ENCODE results near the gene THRA. TPM values are rescaled to one million over a fixed set of nuclear protein-coding genes. Genes with fewer than 3 reads are reported as not detected.
A peak's percentile ranks its signal among the peaks of the same experiment; 100 is the strongest.

THRA gene
- total RNA-seq, 1 experiment from 2014 or later, result 11.4 TPM

GRCh38 chr17:40068584-40068916 lies 5.8 kb downstream of the THRA start:
- intact Hi-C loops (cut with micrococcal nuclease; ENCODE audit: unreplicated experiment), result no loop called here
- H3K4me1 ChIP-seq (replicated peaks; ENCODE audit: insufficient read depth), result peaks cover 40% of the 10 kb centered on the region

GRCh38 chr17:40068917-40069750 lies 6.4 kb downstream of the THRA start:
- no peaks in the 10 kb centered on the region for H3K27me3 ChIP-seq (ENCODE audit: insufficient read depth, low read depth)
- no peak overlapping the region for H3K4me2 ChIP-seq
- peaks cover 10% of the 10 kb centered on the region; the same call in 1 of the 2 replicates for H3F3A ChIP-seq (ENCODE audit: insufficient read depth, low read depth)
- no peaks in the 10 kb centered on the region for H3K9me3 ChIP-seq (ENCODE audit: insufficient read depth, low read depth)
- TF ChIP-seq EZH2 (IDR thresholded peaks at IDR 0.05; ENCODE audit: low read depth), result no peak
- no peaks in the 10 kb centered on the region for H3K9me2 ChIP-seq (ENCODE audit: insufficient read depth)
- no peak overlapping the region for H3K27ac ChIP-seq
- H3K4me1 ChIP-seq (replicated peaks; ENCODE audit: insufficient read depth), result peaks cover 34% of the 10 kb centered on the region
- CTCF ChIA-PET, result no interaction called here
- no peak for DNase-seq
- H2AFZ ChIP-seq, result no peak overlapping the region
- H3K79me2 ChIP-seq (ENCODE audit: low read depth), result no peaks in the 10 kb centered on the region
- no peaks in the 10 kb centered on the region; the same call in 1 of the 2 replicates for H4K20me1 ChIP-seq (ENCODE audit: insufficient read depth)
- POLR2A ChIA-PET (ENCODE audit: unreplicated experiment), result no interaction called here
- H3K4me3 ChIP-seq, result no peak overlapping the region
- no peaks in the 10 kb centered on the region for H3K36me3 ChIP-seq (ENCODE audit: low read depth)
- intact Hi-C loops (cut with micrococcal nuclease; ENCODE audit: unreplicated experiment), result no loop called here
- BruUV-seq (replicated peaks), result no TSS peak

More at GRCh38 chr17:40068584-40068916, 5.8 kb downstream of the THRA start:
- no peak for DNase-seq
- POLR2A ChIA-PET (ENCODE audit: unreplicated experiment), result no interaction called here
- Histone ChIP-seq H3K4me3 (no peak overlapping the region), H3F3A (ENCODE audit: insufficient read depth, low read depth) (peaks cover 10% of the 10 kb centered on the region; the same call in 1 of the 2 replicates), H3K4me2 (no peak overlapping the region), H3K9me2 (ENCODE audit: insufficient read depth) (no peaks in the 10 kb centered on the region), H3K27ac (no peak overlapping the region), H3K27me3 (ENCODE audit: insufficient read depth, low read depth) (no peaks in the 10 kb centered on the region), H3K36me3 (ENCODE audit: low read depth) (no peaks in the 10 kb centered on the region), H3K79me2 (ENCODE audit: low read depth) (no peaks in the 10 kb centered on the region), H2AFZ (no peak overlapping the region), H3K9me3 (ENCODE audit: insufficient read depth, low read depth) (no peaks in the 10 kb centered on the region), H4K20me1 (ENCODE audit: insufficient read depth) (no peaks in the 10 kb centered on the region; the same call in 1 of the 2 replicates)
- TF ChIP-seq EZH2 (IDR thresholded peaks at IDR 0.05; ENCODE audit: low read depth), result no peak
- TF ChIP-seq CTCF (conservative IDR thresholded peaks at IDR 0.05), result no peak
- no TSS peak for BruUV-seq (replicated peaks)
- CTCF ChIA-PET, result no interaction called here

- no peak for TF ChIP-seq EZH2 (IDR thresholded peaks at IDR 0.05; ENCODE audit: low read depth)
- peak; percentile 45; the same call in 1 of the 2 replicates for TF ChIP-seq CTCF (conservative IDR thresholded peaks at IDR 0.05)
These were observed 7.3 kb downstream of the THRA start for GRCh38 chr17:40069751-40070708.

More at GRCh38 chr17:40069751-40070708, 7.3 kb downstream of the THRA start:
- Histone ChIP-seq H4K20me1 (ENCODE audit: insufficient read depth) (no peaks in the 10 kb centered on the region; the same call in 1 of the 2 replicates), H3K79me2 (ENCODE audit: low read depth) (no peaks in the 10 kb centered on the region), H3K36me3 (ENCODE audit: low read depth) (no peaks in the 10 kb centered on the region), H3F3A (ENCODE audit: insufficient read depth, low read depth) (peaks cover 4% of the 10 kb centered on the region; the same call in 1 of the 2 replicates), H3K4me1 (replicated peaks; ENCODE audit: insufficient read depth) (peaks cover 25% of the 10 kb centered on the region), H3K27ac (no peak overlapping the region), H3K4me3 (no peak overlapping the region), H3K27me3 (ENCODE audit: insufficient read depth, low read depth) (no peaks in the 10 kb centered on the region), H3K4me2 (no peak overlapping the region), H3K9me2 (ENCODE audit: insufficient read depth) (no peaks in the 10 kb centered on the region), H2AFZ (no peak overlapping the region), H3K9me3 (ENCODE audit: insufficient read depth, low read depth) (no peaks in the 10 kb centered on the region)
- no TSS peak for BruUV-seq (replicated peaks)
- ChIA-PET CTCF (interaction anchor here (0.6 kb wide), 1 partner anchor 98 kb away, joined by 4 read pairs; no protein-coding TSS in a partner anchor), POLR2A (ENCODE audit: unreplicated experiment) (no interaction called here)
- DNase-seq, result peak in 1 of 2 experiments; percentile 29
- intact Hi-C loops (cut with micrococcal nuclease; ENCODE audit: unreplicated experiment), result no loop called here
